ACHN (cell line): ENCODE measurements around the gene FAM209B.

Experiments used
- DNase-seq: peaks from one replicate; pipeline ENCODE4 v3.0.0-alpha.2; 2015
- in situ Hi-C: cut with HindIII; loops from 2 replicates; pipeline ENCODE4 v1.10.0; 2017; ENCODE audit warnings: low sequenced_read_pairs, low pct_ligation_motif_present, low pct_unique_long_range_greater_than_20kb

FAM209B gene

GRCh38 chr20:56580226-56580625, 47.2 kb downstream of the FAM209B start:
- DNase-seq, result no peak
- in situ Hi-C loops, result no loop called here

- DNase-seq, result no peak
- in situ Hi-C loops, result no loop called here
Measured at GRCh38 chr20:56581701-56582100, 48.7 kb downstream of the FAM209B start.

- DNase-seq, result no peak
- in situ Hi-C loops, result no loop called here
Measured at GRCh38 chr20:56582542-56582941, 49.5 kb downstream of the FAM209B start.

GRCh38 chr20:56584916-56585315, 51.9 kb downstream of the FAM209B start:
- in situ Hi-C loops, result no loop called here
- DNase-seq, result no peak
